ENCODE results near the gene PHACTR2.

DNA sequence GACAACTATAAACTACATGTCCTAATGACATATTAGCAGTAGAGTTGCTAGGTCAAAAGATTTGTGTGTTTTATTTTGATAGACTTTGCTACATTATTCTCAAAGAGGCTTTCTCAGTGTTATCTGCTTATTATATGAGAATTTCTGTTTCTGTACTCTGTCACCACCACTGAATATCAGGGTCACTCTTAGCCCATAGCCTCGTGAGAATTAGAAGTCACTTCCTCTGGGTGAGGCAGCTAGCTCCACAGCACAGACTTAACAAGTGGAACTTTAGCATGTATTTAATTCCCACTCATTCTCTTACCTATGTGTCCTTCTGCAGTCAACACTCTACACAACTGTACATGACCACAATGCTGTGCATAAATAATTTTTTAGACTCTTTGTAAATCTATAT lies 6.7 kb downstream of the PHACTR2 start:
- TF ChIP-seq EP300 (IDR thresholded peaks at IDR 0.05) (no peak), POLR2A (IDR thresholded peaks at IDR 0.05) (no peak), POLR2AphosphoS5 (IDR thresholded peaks at IDR 0.05) (no peak)
- TF ChIP-seq, protein P1, sequence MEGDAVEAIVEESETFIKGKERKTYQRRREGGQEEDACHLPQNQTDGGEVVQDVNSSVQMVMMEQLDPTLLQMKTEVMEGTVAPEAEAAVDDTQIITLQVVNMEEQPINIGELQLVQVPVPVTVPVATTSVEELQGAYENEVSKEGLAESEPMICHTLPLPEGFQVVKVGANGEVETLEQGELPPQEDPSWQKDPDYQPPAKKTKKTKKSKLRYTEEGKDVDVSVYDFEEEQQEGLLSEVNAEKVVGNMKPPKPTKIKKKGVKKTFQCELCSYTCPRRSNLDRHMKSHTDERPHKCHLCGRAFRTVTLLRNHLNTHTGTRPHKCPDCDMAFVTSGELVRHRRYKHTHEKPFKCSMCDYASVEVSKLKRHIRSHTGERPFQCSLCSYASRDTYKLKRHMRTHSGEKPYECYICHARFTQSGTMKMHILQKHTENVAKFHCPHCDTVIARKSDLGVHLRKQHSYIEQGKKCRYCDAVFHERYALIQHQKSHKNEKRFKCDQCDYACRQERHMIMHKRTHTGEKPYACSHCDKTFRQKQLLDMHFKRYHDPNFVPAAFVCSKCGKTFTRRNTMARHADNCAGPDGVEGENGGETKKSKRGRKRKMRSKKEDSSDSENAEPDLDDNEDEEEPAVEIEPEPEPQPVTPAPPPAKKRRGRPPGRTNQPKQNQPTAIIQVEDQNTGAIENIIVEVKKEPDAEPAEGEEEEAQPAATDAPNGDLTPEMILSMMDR (IDR thresholded peaks at IDR 0.05) = no peak

All from upper lobe of left lung (tissue), 4 donors.